HEK293 (cell line): Measurements from ENCODE around the gene RAB8A.

ENCODE experiments used
- YY1 ChIP-seq: fragments of 450-650 bp; formaldehyde crosslinking; IDR thresholded peaks from 2 replicates; pipeline ENCODE4 v1.5.1; 2018; ENCODE audit warnings: missing biosample characterization, missing genetic modification characterization
- ZNF140 ChIP-seq: fragments of 450-650 bp; formaldehyde crosslinking; IDR thresholded peaks from 2 replicates; pipeline ENCODE4 v1.5.1; 2016; ENCODE audit warnings: missing biosample characterization, missing genetic modification characterization
- ZNF274 ChIP-seq, 2 experiments: fragments of 200-500 bp in 1 of 2; fragments of 450-650 bp in 1 of 2; sonication (Bioruptor generic) in 1 of 2; formaldehyde crosslinking in 1 of 2; IDR thresholded peaks; 2 replicates each; pipeline versions ENCODE4 v1.5.1 to v1.6.1; 2014 to 2016; ENCODE audit warnings: borderline replicate concordance in 1 of 2, inconsistent platforms in 1 of 2, low read length in 1 of 2, missing biosample characterization in 1 of 2, missing genetic modification characterization in 1 of 2
- ZNF549 ChIP-seq: fragments of 450-650 bp; IDR thresholded peaks from 2 replicates; pipeline ENCODE4 v1.5.1; 2018; ENCODE audit warnings: missing biosample characterization, missing genetic modification characterization, mild to moderate bottlenecking, inconsistent platforms, moderate library complexity
- ZNF585B ChIP-seq: fragments of 450-650 bp; formaldehyde crosslinking; IDR thresholded peaks from 2 replicates; pipeline ENCODE4 v1.5.1; 2016; ENCODE audit warnings: missing biosample characterization, missing genetic modification characterization
- ZNF660 ChIP-seq: fragments of 450-650 bp; IDR thresholded peaks from 2 replicates; pipeline ENCODE4 v1.5.1; 2018; ENCODE audit warnings: missing biosample characterization, mild to moderate bottlenecking, missing genetic modification characterization
- TF ChIP-seq, protein P1 (sequence below): fragments of 450-650 bp; formaldehyde crosslinking; IDR thresholded peaks from 2 replicates; pipeline ENCODE4 v1.5.1; 2017; ENCODE audit warnings: missing biosample characterization, missing genetic modification characterization
- TF ChIP-seq, protein P2 (sequence below): fragments of 450-650 bp; formaldehyde crosslinking; IDR thresholded peaks from 2 replicates; pipeline ENCODE4 v1.5.1; 2016; ENCODE audit warnings: missing biosample characterization, missing genetic modification characterization
- TF ChIP-seq, protein P3 (sequence below): fragments of 450-650 bp; formaldehyde crosslinking; IDR thresholded peaks from 2 replicates; pipeline ENCODE4 v1.5.1; 2016; ENCODE audit warnings: missing biosample characterization, missing genetic modification characterization
- TF ChIP-seq, protein P4 (sequence below): fragments of 450-650 bp; formaldehyde crosslinking; IDR thresholded peaks from 2 replicates; pipeline ENCODE4 v1.5.1; 2016; ENCODE audit warnings: missing biosample characterization, missing genetic modification characterization
- TF ChIP-seq, protein P5 (sequence below): fragments of 450-650 bp; formaldehyde crosslinking; IDR thresholded peaks from 2 replicates; pipeline ENCODE4 v1.5.1; 2016; ENCODE audit warnings: missing biosample characterization, missing genetic modification characterization
- TF ChIP-seq, protein P6 (sequence below): fragments of 450-650 bp; formaldehyde crosslinking; IDR thresholded peaks from 2 replicates; pipeline ENCODE4 v1.5.1; 2016; ENCODE audit warnings: missing biosample characterization, missing genetic modification characterization, borderline replicate concordance

DNA sequence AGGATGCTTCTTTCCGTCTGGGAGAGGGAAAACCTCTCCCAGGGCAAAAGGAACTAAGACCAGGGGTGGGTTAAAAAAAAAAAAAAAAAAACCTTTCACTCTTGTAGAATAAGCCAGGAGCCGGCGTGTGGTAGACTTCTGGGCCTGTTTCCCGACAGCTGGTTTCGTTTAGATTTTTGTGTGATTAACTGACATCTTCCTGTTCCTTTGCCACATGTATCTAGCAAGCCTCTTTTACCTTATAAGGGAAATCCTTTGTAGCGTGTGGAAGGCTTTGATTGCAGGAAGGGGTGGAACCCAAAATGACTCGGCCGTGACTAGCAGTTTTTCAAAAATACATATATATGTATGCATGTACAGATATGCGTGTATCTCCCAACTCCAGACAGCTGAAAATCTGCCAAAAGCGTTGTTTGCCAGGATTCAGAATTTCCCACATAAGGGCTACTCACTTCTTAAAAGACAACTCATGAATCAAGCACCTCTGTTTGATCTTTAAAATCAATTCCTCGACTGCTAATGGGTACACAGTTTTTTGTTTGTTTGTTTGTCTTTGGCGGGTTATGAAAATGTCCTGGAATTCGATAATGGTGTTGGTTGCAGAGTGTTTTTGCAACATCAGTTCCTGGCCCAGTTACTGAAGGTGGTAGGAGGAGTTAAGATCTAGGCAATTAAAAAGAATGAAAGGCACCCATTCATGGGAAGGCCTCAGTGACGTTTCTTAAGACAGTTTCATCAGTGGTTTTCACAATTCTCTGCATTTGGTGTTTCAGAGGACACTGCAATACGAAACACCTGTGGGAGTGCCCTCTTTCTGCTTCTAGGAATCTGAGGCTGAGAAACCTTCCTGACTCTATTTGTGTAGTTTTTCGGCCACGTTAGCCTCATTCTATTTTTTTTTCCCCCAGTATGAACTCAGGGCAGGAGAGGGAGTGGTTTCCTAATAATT, 32.7 kb upstream of the RAB8A start:
- TF ChIP-seq, protein P1, sequence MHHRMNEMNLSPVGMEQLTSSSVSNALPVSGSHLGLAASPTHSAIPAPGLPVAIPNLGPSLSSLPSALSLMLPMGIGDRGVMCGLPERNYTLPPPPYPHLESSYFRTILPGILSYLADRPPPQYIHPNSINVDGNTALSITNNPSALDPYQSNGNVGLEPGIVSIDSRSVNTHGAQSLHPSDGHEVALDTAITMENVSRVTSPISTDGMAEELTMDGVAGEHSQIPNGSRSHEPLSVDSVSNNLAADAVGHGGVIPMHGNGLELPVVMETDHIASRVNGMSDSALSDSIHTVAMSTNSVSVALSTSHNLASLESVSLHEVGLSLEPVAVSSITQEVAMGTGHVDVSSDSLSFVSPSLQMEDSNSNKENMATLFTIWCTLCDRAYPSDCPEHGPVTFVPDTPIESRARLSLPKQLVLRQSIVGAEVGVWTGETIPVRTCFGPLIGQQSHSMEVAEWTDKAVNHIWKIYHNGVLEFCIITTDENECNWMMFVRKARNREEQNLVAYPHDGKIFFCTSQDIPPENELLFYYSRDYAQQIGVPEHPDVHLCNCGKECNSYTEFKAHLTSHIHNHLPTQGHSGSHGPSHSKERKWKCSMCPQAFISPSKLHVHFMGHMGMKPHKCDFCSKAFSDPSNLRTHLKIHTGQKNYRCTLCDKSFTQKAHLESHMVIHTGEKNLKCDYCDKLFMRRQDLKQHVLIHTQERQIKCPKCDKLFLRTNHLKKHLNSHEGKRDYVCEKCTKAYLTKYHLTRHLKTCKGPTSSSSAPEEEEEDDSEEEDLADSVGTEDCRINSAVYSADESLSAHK = no peak
- TF ChIP-seq, protein P2, sequence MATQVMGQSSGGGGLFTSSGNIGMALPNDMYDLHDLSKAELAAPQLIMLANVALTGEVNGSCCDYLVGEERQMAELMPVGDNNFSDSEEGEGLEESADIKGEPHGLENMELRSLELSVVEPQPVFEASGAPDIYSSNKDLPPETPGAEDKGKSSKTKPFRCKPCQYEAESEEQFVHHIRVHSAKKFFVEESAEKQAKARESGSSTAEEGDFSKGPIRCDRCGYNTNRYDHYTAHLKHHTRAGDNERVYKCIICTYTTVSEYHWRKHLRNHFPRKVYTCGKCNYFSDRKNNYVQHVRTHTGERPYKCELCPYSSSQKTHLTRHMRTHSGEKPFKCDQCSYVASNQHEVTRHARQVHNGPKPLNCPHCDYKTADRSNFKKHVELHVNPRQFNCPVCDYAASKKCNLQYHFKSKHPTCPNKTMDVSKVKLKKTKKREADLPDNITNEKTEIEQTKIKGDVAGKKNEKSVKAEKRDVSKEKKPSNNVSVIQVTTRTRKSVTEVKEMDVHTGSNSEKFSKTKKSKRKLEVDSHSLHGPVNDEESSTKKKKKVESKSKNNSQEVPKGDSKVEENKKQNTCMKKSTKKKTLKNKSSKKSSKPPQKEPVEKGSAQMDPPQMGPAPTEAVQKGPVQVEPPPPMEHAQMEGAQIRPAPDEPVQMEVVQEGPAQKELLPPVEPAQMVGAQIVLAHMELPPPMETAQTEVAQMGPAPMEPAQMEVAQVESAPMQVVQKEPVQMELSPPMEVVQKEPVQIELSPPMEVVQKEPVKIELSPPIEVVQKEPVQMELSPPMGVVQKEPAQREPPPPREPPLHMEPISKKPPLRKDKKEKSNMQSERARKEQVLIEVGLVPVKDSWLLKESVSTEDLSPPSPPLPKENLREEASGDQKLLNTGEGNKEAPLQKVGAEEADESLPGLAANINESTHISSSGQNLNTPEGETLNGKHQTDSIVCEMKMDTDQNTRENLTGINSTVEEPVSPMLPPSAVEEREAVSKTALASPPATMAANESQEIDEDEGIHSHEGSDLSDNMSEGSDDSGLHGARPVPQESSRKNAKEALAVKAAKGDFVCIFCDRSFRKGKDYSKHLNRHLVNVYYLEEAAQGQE (tag by site-specific recombination) = no peak
- TF ChIP-seq ZNF585B (no peak), ZNF549 (tag by site-specific recombination) (no peak), ZNF140 (no peak), YY1 (no peak), ZNF660 (tag by site-specific recombination) (no peak), ZNF274 (IDR thresholded peaks at IDR 0.05; ENCODE audit: low read length) (no peak), ZNF274 (tag by site-specific recombination; IDR thresholded peaks at IDR 0.05; ENCODE audit: borderline replicate concordance) (no peak)
- TF ChIP-seq, protein P3, sequence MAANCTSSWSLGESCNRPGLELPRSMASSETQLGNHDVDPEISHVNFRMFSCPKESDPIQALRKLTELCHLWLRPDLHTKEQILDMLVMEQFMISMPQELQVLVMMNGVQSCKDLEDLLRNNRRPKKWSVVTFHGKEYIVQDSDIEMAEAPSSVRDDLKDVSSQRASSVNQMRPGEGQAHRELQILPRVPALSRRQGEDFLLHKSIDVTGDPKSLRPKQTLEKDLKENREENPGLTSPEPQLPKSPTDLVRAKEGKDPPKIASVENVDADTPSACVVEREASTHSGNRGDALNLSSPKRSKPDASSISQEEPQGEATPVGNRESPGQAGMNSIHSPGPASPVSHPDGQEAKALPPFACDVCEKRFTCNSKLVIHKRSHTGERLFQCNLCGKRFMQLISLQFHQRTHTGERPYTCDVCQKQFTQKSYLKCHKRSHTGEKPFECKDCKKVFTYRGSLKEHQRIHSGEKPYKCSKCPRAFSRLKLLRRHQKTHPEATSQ = no peak
- TF ChIP-seq, protein P4, sequence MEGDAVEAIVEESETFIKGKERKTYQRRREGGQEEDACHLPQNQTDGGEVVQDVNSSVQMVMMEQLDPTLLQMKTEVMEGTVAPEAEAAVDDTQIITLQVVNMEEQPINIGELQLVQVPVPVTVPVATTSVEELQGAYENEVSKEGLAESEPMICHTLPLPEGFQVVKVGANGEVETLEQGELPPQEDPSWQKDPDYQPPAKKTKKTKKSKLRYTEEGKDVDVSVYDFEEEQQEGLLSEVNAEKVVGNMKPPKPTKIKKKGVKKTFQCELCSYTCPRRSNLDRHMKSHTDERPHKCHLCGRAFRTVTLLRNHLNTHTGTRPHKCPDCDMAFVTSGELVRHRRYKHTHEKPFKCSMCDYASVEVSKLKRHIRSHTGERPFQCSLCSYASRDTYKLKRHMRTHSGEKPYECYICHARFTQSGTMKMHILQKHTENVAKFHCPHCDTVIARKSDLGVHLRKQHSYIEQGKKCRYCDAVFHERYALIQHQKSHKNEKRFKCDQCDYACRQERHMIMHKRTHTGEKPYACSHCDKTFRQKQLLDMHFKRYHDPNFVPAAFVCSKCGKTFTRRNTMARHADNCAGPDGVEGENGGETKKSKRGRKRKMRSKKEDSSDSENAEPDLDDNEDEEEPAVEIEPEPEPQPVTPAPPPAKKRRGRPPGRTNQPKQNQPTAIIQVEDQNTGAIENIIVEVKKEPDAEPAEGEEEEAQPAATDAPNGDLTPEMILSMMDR = no peak
- TF ChIP-seq, protein P5, sequence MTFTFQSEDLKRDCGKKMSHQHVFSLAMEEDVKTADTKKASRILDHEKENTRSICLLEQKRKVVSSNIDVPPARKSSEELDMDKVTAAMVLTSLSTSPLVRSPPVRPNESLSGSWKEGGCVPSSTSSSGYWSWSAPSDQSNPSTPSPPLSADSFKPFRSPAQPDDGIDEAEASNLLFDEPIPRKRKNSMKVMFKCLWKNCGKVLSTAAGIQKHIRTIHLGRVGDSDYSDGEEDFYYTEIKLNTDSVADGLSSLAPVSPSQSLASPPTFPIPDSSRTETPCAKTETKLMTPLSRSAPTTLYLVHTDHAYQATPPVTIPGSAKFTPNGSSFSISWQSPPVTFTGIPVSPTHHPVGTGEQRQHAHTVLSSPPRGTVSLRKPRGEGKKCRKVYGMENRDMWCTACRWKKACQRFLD (tag by site-specific recombination) = no peak
- TF ChIP-seq, protein P6, sequence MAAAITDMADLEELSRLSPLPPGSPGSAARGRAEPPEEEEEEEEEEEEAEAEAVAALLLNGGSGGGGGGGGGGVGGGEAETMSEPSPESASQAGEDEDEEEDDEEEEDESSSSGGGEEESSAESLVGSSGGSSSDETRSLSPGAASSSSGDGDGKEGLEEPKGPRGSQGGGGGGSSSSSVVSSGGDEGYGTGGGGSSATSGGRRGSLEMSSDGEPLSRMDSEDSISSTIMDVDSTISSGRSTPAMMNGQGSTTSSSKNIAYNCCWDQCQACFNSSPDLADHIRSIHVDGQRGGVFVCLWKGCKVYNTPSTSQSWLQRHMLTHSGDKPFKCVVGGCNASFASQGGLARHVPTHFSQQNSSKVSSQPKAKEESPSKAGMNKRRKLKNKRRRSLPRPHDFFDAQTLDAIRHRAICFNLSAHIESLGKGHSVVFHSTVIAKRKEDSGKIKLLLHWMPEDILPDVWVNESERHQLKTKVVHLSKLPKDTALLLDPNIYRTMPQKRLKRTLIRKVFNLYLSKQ (tag by site-specific recombination) = no peak
